Measurements from ENCODE around the gene NTRK1. TPM values are rescaled to one million over a fixed set of nuclear protein-coding genes. Genes with fewer than 3 reads are reported as not detected.
A peak's percentile ranks its signal among the peaks of the same experiment; 100 is the strongest.

NTRK1 gene
- total RNA-seq, 1 donor from 2014 or later: not detected

DNA sequence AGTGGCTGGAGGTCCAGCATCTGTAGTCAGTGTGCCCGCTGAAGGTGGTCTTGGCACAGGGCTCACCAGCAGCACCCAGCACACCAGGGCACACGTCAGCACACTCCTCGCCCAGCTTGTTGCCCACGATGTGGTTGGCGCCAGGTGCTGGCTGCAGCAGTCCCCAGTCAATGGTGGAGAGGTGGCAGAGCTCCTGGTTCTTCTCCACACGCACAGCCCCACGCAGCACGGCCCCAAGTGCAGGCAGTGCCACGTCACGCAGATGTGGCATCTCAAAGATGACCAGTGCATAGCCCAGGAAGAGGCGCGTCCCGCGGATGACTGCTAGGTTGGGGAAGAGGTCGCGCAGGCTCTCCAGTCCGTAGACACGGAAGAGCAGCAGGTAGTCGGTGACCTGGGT lies 6.9 kb upstream of the NTRK1 start:
- no peak overlapping the region for H3K4me3 Mint-ChIP-seq (ENCODE audit: unreplicated experiment)
- no peak overlapping the region for H3K27ac Mint-ChIP-seq (ENCODE audit: unreplicated experiment)
- no peaks in the 10 kb centered on the region for H3K9me3 Mint-ChIP-seq (ENCODE audit: low read depth)
- no peak for DNase-seq (ENCODE audit: low spot score)
- H3K4me1 Mint-ChIP-seq (ENCODE audit: low read depth): peaks cover 9% of the 10 kb centered on the region
- TF ChIP-seq CTCF (IDR thresholded peaks at IDR 0.05): no peak
- H3K36me3 Mint-ChIP-seq (ENCODE audit: low read depth): no peaks in the 10 kb centered on the region
- H3K27me3 Mint-ChIP-seq (ENCODE audit: low read depth): peaks cover 30% of the 10 kb centered on the region

DNA sequence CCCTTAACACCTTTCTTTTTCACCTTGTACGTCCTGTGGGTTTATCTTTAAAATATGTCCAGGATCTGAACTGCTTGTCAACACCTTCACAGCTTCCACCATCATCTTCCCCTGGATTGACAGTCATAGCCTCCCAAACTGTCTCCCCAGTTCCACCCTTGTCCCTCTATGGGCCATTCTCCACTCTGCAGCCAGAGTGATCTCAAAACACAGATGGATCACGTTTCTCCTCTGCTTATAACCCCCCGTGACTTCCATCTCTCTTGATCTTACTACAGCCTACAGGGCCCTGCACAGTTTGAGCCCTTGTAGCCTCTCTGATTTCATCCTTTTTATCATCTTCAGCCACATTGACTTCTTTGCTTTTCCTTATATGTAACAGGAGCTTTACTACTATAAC lies 6.0 kb upstream of the NTRK1 start:
- Mint-ChIP-seq H3K36me3 (ENCODE audit: low read depth) (no peaks in the 10 kb centered on the region), H3K27me3 (ENCODE audit: low read depth) (peaks cover 26% of the 10 kb centered on the region), H3K27ac (ENCODE audit: unreplicated experiment) (no peak overlapping the region), H3K4me3 (ENCODE audit: unreplicated experiment) (no peak overlapping the region), H3K4me1 (ENCODE audit: low read depth) (peaks cover 15% of the 10 kb centered on the region), H3K9me3 (ENCODE audit: low read depth) (no peaks in the 10 kb centered on the region)
- TF ChIP-seq CTCF (IDR thresholded peaks at IDR 0.05): no peak
- DNase-seq (ENCODE audit: low spot score): no peak

GRCh38 chr1:156856282-156856785 lies 4.3 kb upstream of the NTRK1 start:
- no peak for DNase-seq (ENCODE audit: low spot score)
- Mint-ChIP-seq H3K4me1 (ENCODE audit: low read depth) (peaks cover 23% of the 10 kb centered on the region), H3K27me3 (ENCODE audit: low read depth) (peaks cover 32% of the 10 kb centered on the region), H3K36me3 (ENCODE audit: low read depth) (no peaks in the 10 kb centered on the region), H3K4me3 (ENCODE audit: unreplicated experiment) (no peak overlapping the region), H3K27ac (ENCODE audit: unreplicated experiment) (no peak overlapping the region), H3K9me3 (ENCODE audit: low read depth) (no peaks in the 10 kb centered on the region)
- TF ChIP-seq CTCF (IDR thresholded peaks at IDR 0.05): no peak

DNA sequence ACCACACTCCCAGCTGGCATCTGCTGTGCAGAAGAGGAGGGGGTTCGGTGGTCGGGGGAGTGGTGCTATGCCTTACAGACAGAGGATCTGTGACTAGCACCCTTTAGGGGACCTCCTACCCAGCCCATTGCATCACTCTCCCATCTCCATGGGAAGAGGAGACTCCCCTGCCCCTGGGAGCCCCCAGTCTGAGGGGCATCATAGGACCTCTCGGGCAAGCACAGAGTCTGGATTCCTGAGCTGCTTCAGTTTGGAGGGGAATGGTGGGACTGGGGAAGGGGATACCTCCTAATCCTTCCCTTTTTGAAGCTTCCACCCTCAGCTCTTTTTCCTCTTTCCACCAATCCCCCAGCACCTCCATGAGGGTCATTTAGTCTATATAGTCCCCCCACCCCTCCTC lies 3.1 kb upstream of the NTRK1 start:
- Mint-ChIP-seq H3K4me3 (ENCODE audit: unreplicated experiment) (no peak overlapping the region), H3K36me3 (ENCODE audit: low read depth) (no peaks in the 10 kb centered on the region), H3K4me1 (ENCODE audit: low read depth) (peaks cover 18% of the 10 kb centered on the region), H3K27ac (ENCODE audit: unreplicated experiment) (no peak overlapping the region), H3K9me3 (ENCODE audit: low read depth) (no peaks in the 10 kb centered on the region), H3K27me3 (ENCODE audit: low read depth) (peaks cover 38% of the 10 kb centered on the region)
- no peak for TF ChIP-seq CTCF (IDR thresholded peaks at IDR 0.05)
- no peak for DNase-seq (ENCODE audit: low spot score)

DNA sequence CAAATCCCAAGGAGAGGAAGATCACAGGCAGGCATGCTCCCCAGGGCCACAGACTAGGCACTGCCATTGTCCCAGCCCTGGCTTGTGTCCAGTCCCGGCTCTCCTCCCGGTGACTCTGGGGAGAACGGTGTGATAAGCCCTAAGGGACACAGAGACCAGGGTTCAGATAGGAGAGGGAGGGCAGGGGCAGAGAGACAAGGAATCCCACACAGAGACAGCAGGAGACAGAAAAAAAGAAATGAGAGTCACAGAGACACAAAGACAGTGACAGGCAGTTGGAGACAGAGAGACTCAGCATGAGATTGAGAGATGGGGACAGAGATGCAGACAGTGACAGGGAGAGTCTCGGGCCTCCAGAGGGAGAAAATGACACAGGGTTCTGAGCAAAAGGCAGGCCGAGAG lies 2.1 kb upstream of the NTRK1 start:
- H3K9me3 Mint-ChIP-seq (ENCODE audit: low read depth): no peaks in the 10 kb centered on the region
- H3K27ac Mint-ChIP-seq (ENCODE audit: unreplicated experiment): no peak overlapping the region
- DNase-seq (ENCODE audit: low spot score): no peak
- peak overlapping the region; percentile 59 for H3K4me3 Mint-ChIP-seq (ENCODE audit: unreplicated experiment)
- no peaks in the 10 kb centered on the region for H3K36me3 Mint-ChIP-seq (ENCODE audit: low read depth)
- peaks cover 17% of the 10 kb centered on the region for H3K4me1 Mint-ChIP-seq (ENCODE audit: low read depth)
- peaks cover 45% of the 10 kb centered on the region for H3K27me3 Mint-ChIP-seq (ENCODE audit: low read depth)
- no peak for TF ChIP-seq CTCF (IDR thresholded peaks at IDR 0.05)

All from chondrocyte (in vitro differentiated cells).